HT-29 (cell line): ENCODE results near the gene XRCC4. TPM values are rescaled to one million over a fixed set of nuclear protein-coding genes. Genes with fewer than 3 reads are reported as not detected.
"Not testable (repeated sequence)": the region's sequence is repeated elsewhere in the genome, so short reads cannot be mapped to it uniquely, and the experiment has no call there.

ENCODE experiments used
- DNase-seq: peaks from one replicate; pipeline ENCODE4 v3.0.0-alpha.2; 2015; ENCODE audit warnings: low spot score
- total RNA-seq: library from RNA; depleted of rRNA; stranded (reverse); fragments of >200 nt; shearing (Covaris generic); gene quantifications from 2 replicates; pipeline ENCODE4 v1.2.3, GENCODE V29; 2014; rRNA removed

The XRCC4 gene
- total RNA-seq: 4.2 and 4.4 TPM in 2 replicates

DNA sequence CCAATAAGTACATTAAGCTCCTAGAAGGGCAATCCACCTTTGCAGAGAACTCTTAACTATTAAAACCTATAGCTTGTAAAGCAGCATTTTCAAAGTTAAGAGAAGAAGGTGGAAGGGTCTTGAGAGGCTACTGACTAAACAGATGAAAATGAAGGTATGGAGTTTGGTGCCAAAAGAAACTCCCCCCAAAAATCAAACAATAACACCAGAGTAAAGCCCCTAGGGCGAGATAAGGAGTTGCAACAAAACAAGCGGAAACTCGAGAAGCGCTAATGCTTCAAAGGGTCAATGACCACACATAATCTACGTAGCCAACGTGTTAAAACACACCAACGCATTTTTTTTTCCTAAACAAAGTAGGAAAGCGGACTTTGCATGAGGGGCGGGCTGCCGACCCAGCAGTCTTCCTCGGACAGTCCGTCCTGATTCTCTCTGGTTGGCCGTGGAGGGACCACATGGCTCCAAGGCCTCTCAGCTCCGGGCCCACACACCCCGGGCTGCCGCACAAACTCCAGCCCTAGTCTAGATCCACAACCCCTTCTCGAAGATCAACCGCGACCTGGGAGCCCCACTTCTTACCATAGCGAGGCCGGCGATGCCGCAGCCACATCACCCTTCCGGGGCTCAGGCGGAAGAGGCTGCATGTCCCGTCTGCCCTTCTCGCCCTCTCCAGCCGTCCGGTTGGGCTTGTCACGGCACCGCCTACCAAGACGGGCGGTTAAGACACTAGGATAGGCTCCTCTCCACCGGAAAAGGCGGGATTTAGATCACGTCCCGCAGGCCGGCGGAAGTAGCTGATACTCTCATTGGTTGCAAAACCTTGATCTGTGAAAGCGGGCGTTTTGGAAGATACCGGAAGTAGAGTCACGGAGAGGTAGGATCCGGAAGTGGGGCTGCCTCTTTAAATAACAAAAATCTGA is at the start of gene XRCC4, which contains the start of gene TMEM167A:
XRCC4 (plus strand) TSS at position 806 of the 920 bp plus-strand sequence. CDS start 27,373 bp downstream, outside the sequence.
TMEM167A (minus strand) TSS at position 653 of the 920 bp plus-strand sequence; CDS start at position 582, 71 bp downstream.
- DNase-seq: peak; percentile 97

DNA sequence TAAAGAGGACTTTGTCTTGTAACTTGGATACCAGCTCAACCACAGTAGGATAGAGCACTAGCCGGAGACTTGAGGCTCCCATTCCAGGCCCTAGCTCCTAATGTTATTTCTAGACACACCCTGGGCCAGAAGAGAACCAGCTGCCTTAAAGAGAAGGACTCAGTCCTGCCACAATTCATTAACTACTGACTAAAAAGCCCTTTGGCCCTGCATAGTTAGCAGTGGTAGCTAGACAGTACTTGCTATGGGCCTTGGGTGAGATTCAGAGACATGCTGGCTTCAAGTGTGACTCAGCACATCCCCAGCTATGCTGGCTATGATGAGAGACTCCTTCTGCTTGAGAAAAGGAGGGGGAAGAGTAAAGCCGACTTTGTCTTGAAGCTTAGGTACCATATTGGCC is 47.4 kb upstream of the XRCC4 start:
- DNase-seq: no peak

DNA sequence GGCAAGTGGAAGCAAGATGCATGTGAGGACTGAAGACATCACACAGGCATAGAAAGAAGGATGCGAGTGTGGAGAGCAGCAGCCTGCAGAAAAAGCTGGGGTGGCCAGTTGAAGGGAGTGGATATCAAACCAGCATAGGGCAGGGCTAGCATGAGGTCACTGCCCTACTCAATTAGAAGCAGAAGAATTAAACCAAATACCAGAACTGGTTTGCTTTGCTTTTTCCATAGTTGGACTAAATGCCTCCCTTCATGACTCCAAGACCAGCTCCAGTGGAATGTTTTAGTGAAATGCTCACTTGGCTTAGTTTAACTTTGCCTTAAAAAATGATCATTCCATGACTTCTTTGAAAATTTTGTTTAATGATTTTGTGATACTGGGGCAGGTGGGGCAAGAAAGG is 46.0 kb upstream of the XRCC4 start:
- no peak for DNase-seq

DNA sequence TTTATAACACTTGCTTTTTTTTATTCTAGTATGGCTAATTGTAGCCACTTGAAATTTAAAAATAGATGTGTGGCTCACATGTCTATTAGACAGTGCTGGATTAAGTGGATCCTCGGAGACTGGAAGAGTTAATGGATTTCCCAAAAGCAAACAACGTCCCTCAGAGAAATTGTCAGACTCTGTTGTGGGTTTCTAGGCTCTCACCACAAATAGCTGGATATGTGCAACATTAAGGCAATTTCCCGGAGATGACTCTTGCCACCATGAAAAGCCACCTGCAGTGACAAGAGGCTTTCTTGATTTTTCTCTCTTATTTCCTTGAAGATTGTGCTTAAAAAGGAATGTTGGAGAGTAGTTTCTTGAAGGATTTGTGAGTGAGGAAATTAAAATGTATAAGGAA is 43.3 kb upstream of the XRCC4 start:
- DNase-seq: no peak

DNA sequence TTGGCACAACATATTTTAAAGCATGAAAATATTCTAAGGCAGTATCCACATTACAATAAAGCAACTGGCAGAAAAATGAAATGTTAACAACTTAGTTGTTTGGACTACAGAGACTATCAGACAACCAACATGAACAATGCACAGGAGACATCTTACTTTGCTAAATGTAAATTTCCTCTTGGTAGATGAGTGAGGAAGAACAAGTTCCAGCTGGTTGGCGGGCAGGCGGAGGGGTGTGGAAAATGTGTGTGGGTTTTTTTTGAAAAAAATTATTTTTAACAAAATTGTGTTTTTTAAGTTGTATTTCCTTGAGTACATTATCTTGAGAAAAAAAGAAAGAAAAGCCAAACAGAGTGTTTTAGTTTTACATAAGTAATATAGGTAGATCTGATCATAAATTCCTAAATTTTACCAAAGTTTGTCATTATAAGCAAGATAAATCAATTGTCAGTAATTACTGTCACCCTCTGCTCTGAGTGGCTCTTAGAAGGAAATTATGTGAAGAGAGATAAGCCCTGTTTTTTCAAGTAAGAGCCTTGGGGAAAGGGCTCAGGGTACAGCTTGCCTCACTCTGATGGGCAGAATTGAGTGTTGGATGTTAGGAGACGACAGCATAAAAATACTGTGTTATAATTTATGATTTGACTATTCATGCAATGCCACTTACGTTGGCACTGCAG is 42.7 kb upstream of the XRCC4 start:
- DNase-seq: no peak

DNA sequence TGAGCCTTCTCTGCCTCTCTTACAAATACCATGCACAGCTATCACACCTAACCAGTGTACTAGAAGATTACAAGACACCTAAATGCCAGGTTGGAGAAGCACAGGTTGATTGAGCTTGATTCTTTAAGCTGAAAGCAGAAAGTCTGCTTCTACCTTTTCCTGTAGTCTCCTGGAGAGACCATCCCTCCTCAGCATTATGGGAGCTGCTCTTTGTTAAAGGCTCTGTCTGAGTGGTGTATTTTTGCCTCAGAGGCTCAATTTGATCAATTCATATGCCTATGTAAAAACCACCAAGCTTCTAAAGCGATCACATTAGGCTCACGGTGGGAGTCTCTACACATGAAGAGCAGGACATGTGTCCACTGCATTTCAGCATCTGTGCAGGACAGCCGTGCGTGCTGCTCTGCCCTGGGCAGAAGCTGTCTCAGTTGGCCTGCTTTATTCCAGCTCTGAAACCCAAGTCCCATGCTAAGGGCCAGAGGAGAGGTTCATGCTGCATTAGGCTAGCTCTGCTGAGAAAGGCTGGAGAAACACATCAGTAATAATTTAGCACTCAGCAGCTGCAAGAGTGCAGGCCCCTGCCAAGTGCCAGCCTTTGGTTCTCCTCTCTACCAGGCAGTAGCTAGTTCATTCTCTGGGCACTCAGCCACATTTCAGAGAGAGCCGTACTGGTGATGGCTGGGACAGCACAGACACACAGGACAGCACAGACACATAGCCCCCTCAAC is 41.8 kb upstream of the XRCC4 start:
- no peak for DNase-seq

DNA sequence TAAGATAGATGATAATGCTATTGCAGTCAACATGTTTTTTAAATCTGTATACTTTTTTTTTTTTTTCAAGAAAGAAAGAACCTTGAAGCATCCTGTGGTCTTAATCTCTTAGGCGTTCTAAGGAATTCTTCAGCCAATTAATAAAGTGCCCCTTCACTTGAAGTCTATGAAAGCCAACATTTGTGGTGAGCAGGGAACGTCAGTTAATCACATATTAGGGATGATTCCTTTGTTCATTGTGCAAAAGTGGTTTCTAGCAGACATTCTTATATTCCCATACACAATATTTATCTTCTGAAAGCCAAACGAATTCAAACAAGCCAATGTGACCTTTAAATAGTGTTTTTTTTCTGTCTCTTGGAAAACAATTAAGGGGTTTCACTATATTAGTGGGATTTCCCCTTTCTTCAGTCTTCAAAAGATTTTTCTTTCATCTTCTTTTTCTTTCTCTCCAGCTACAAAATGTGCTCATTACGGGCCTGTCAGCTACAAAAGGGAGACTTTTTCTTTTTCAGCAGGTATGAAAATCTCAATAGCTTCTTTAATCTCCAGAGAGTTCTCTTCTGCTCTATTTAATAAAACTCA is 40.3 kb upstream of the XRCC4 start:
- no peak for DNase-seq

DNA sequence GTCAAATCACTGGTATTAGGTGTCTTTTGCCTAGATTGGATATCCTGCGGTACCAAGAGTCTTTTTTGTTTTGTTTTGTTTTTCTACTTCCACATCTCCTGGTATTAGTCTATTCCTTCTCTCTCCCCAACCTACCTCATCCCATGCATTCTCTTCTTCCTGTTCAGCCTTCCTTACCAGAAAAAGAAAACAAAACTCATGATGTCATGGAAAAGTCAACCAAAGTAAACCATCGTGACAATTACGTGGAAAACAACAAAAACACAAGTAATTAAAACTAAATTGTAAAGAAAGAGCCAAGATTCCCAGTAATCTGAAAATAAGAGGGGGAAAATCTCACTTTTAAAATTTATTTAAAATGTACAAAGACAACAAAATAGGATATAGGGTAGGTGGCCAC is 38.4 kb upstream of the XRCC4 start:
- DNase-seq: no peak

DNA sequence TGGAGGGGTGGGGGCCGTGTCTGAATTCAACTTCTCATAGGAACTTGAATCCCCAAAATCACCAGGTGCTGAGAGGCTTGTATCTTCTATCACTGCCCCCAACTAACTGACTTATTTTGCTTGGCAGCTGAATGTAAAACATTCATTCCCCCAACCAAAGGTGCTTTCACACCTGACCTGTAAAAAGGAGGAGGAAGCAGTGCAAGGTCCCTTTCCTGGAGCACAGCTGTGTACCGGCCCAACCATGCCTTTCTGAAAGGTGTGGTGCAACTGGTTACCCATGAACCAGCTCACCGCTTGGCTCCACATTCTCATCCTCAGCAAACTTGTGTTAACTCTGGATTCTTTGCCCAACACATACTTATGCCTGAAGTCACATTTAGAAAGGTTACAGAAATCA is 34.8 kb upstream of the XRCC4 start:
- no peak for DNase-seq

DNA sequence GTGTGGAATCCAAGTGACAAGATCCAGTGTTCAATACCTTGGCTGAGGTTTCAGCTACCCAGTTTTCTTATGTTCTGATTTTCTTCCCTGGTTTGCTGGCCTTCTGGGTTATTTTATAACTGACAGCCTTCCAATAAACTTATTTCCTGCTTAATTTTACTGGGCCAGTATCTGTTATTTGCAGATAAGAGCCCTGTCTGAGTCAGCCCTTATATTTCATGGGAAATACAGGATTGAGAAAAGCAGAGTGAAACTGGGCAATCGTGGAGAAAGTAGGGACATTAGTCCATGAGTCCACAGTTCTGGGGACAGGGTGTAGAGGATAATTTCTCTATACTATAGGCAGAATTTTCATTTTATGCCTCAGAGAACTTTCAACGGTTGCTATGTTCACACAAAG is 32.4 kb upstream of the XRCC4 start:
- no peak for DNase-seq

DNA sequence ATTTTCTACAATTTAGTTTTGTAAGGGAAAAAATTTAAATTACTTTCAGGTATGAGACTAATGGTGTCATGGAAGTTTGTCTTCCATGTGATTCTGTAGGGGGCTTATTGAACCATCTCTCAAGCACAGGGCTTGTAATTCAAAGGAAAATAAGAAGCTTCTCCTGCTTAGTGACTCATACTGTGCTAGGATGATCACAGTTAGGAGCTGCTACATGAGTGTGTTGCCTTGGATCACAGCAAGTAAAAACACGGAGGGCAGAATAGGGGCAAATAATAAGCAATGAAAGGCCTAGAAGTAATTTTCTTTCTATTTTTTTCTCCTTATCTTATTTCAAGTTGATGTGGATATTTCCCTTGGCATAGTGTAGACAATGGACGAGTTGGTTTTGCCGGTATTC is 29.1 kb upstream of the XRCC4 start:
- DNase-seq: no peak

DNA sequence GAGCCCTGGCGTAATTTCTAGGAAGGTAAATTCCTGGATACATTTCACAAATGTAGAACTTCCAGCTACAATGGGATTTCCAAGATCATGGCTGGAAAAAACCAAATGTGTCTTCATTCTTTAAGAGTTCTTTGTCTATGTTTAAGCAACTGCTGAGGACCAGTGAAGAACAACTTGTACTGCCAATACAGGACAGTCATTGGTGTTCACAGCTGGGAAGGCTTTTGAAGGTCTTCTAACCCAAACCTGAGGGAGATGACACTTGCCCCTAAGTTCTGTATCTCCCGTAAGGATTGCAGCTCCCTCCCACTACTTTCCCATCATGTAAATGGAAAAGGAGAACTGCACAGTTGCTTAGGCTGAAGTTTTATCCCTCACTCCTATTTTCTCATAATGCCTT is 28.5 kb upstream of the XRCC4 start:
- no peak for DNase-seq

DNA sequence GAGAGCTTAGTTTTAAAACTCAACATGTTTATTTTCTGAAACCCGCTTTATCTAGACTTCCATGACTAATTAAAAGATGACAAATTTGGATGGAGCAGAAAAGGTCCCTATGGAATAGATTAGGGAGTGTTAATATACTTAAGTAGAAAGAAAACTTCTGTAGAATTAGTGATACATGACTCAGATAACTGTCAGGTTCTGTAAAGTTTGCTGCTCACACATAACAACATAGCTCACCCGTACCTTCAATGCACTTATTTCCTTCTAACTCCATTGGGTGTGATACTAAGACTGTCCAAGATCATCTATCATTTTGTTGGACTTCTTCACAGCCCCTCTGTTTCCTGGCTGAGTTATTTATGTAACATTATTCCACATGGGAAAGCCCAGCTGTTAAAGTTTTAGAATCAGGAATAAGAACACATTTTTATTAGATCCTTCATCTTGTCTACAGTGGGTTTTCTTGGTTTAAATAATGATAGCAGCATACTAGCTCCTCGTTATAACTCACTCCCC is 27.9 kb upstream of the XRCC4 start:
- no peak for DNase-seq

DNA sequence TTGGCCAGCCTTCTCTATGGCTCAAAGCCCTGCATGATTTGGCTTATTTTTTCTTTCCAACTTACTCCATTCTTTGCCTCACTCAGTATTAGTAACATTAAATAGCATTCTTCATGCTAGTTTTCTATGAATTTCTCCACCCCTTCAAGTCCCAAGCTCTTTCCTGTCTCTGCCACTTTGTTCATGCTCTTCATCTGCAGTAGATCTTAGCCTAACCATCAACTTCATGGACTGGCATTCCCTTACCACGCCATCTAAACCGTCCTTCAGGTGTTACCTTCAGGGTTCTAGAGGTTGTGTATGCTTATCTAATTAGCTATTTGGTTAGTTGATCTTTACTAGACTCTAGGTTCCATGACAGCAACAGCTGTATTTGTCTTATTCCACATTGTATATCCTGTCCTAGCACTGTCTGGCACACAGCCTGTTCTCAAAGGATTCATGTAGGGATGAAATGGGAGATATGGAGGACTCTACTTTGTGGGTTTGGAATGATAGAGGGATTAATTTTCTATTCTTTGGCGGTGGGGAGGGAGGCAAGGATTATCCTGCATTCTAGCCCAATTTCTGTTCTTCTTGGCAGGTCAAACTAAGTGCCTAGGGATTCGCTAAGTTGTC is 26.5 kb upstream of the XRCC4 start:
- no peak for DNase-seq

DNA sequence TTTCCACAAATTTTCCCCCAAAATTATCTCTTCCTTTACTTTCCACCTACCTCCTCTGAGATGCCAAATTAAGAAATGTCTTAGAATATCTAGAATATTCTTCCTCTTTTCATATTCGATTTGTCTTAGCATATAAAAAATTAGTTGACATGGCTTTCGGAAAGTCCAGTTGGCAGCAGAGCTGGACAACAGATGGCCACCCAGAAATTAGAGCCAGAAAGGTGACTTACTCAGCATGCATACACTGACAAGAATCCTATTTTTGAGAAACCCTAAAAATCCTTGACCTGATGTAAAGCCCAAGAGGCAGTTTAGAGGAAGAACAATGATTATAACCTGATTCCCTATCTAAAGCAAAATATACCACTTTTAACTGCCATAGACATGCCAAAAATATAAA is 22.2 kb upstream of the XRCC4 start:
- DNase-seq: no peak

DNA sequence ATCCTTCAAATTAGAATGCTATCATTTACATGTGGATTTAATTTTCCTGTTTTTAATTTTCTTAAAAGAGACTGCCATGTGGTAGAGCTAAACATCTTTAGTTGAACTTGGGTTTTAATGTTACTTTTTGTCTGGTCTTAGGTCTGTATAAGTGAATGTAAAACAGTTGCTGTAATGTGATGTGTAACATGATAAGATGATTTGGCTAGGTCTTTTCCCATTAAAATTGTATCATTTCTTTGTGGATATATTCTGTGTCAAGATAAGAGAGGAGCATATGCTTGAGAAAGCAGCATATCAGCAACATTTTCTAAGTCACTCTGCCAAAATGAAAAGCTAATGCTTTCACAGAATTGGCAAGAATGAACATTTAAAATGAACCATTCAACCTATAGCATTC is 18.6 kb upstream of the XRCC4 start:
- no peak for DNase-seq

DNA sequence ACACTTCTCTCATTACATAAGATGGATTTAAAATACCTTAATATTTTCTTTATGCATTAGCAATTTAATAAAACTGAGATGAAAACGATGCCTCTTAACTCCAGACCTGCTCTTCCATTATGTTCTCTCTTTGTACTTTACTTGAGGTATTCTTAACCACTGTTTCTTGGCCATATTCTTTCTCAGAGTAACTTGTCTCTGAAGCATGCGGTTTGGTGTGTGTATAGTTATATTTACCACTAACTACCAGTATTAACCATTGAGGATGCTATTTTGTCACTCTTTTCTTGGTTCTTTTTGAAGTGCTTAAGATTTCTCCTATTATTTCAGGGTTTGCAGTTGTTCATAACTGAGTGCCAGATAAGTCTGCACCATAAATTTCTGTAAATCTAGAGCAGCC is 18.0 kb upstream of the XRCC4 start:
- DNase-seq: no peak

DNA sequence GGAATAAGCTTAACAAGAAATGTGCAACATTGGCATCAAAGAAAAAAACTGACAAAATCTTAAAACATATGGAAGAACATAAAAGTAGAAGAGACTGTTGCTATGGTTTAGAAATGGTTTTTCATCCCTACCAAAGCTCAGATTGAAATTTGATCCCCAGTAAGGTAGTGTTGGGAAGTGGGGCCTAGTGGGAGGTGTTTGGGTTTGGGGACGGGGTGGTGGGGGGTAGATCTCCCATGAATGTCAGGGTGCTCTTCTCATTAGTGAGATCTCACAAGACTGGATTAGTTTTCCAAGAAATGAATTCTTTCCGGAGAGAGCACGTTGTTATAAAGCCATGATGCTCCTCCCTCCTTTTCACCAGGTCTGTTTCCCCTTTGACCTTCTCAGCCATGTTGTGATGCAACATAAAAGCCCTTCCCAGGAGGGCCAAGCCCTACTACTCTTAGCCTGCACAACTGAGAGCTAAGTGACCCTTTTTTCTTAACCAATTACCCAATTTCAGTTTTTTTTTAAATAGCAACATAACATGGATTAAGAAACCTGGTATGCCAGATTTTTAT is 10.7 kb upstream of the XRCC4 start:
- DNase-seq: no peak

DNA sequence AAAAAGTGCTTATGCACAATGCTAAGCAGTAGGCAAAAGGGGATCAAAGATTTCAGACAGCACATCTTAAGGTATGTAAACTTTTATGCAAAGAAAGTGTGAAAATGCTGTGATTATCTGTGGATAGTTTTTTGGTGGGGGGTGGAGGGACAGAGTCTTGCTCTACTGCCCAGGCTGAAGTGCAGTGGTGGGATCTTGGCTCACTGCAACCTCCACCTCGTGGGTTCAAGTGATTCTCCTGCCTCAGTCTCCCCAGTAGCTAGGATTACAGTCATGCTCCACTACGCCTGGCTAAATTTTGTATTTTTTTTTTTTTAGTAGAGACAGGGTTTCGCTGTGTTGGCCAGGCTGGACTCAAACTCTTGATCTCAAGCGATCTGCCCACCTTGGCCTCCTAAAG is 10.0 kb upstream of the XRCC4 start:
- not testable (repeated sequence) for DNase-seq

DNA sequence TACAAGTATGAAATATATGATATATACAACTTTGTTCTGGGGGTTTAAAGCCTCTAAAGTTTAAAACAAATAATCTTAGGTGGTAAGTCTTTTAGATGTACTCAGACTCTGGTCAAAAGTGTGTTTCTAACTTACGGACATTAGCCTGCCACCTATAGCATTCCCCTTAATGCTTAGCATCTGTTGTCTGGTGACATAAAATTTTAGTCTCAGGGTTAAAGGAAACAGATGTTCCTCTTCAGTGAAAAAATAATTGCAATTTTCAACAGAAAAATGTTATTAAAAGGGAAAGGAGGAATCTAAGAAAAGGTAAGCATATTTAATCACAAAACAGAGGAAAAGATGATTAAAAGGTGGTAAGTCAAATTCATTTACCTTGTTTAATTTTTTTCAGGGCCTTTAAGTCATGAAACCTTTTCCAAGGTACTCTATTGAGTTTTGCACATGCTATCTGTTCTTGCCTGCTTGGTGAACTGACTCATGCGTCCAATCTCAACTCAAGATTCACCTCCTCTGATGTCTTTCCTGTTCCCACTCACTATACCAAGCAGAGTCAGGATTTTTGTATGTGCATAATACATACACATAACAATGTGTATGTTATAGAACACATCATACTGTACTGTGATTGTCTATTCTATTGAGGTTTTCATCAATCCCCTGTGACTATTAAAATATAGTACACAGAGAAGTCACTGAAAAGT is 8.1 kb upstream of the XRCC4 start:
- no peak for DNase-seq
